GM12878 (cell line): ENCODE data around the gene SPRY1. TPM values are rescaled to one million over a fixed set of nuclear protein-coding genes. Genes with fewer than 3 reads are reported as not detected.

ENCODE experiments used
- ATAC-seq: fragments of 200-7000 bp; cut with Tn5 transposase; 3 replicates; pipeline ENCODE4 v1.9.1; 2020; ENCODE audit warnings: mild to moderate bottlenecking, moderate library complexity
- BruUV-seq: library from RNA; stranded (reverse); fragments of 400-500 nt; replicated peaks from 2 replicates; lab custom pipeline; 2021; lab: Mats Ljungman, UMichigan
- CTCF ChIA-PET: fragments of 300-600 bp; sonication (Branson Sonifier 250); formaldehyde crosslinking; extraction: SDS; loops from one replicate; lab custom pipeline; 2021; ENCODE audit warnings: inconsistent platforms; lab: Yijun Ruan, JAX
- POLR2A ChIA-PET: fragments of 350-600 bp; formaldehyde crosslinking; extraction: SDS; loops from one replicate; lab custom pipeline; 2021; ENCODE audit warnings: inconsistent platforms; lab: Charles Lee
- RAD21 ChIA-PET: fragments of 300-600 bp; sonication (Branson Sonifier 250); formaldehyde crosslinking; loops from one replicate; lab custom pipeline; 2023; ENCODE audit warnings: antibody characterized with exemption; ENCODE audit not compliant: unreplicated experiment; lab: Charles Lee
- SMC1A ChIA-PET: fragments of 300-600 bp; sonication (Branson Sonifier 250); formaldehyde crosslinking; loops from one replicate; lab custom pipeline; 2023; ENCODE audit not compliant: unreplicated experiment, uncharacterized antibody; lab: Charles Lee
- DNase-seq: peaks from one replicate; pipeline ENCODE4 v3.0.0-alpha.2; 2011; ENCODE audit warnings: low read depth, low spot score
- FAIRE-seq: peaks from 3 replicates; lab custom pipeline; 2011; peaks lifted over from hg19 to GRCh38; lab: Jason Lieb, UNC
- H2AFZ ChIP-seq: 2 replicates; pipeline ENCODE4 v1.6.0; 2011; ENCODE audit warnings: low read depth, low read length, control low read depth; ENCODE audit not compliant: control insufficient read depth
- H3K27ac ChIP-seq: 2 replicates; pipeline ENCODE4 v1.5.1; 2011; ENCODE audit warnings: control low read depth; ENCODE audit not compliant: control insufficient read depth, insufficient read depth
- H3K27me3 ChIP-seq, 2 experiments: replicated peaks in 1 of 2; 2 replicates each; pipeline versions ENCODE4 v1.6.0 to v1.6.1; 2011; ENCODE audit warnings: low read length in 1 of 2; ENCODE audit not compliant: control insufficient read depth in 2 of 2, insufficient read depth in 2 of 2
- H3K36me3 ChIP-seq, 2 experiments: 2 replicates each; pipeline ENCODE4 v1.5.1; 2011; ENCODE audit warnings: low read length in 1 of 2; ENCODE audit not compliant: control insufficient read depth in 2 of 2, insufficient read depth in 2 of 2
- H3K4me1 ChIP-seq: 2 replicates; pipeline ENCODE4 v1.6.1; 2011; ENCODE audit warnings: mild to moderate bottlenecking, low read length, moderate library complexity, mixed read lengths; ENCODE audit not compliant: control insufficient read depth, insufficient read depth
- H3K4me2 ChIP-seq: 2 replicates; pipeline ENCODE4 v1.6.0; 2011; ENCODE audit warnings: control low read depth; ENCODE audit not compliant: control insufficient read depth, insufficient read depth
- H3K4me3 ChIP-seq: fragments of 200-600 bp; sonication (generic); 2 replicates; pipeline ENCODE4 v1.5.1; 2016
- H3K79me2 ChIP-seq: 2 replicates; pipeline ENCODE4 v1.6.0; 2011; ENCODE audit warnings: low read length; ENCODE audit not compliant: control insufficient read depth, insufficient read depth
- H3K9ac ChIP-seq: 2 replicates; pipeline ENCODE4 v1.8.0; 2011; ENCODE audit warnings: low read length, control low read depth, mixed read lengths; ENCODE audit not compliant: control insufficient read depth, insufficient read depth
- H3K9me3 ChIP-seq: replicated peaks from 3 replicates; pipeline ENCODE4 v1.5.1; 2011; ENCODE audit warnings: mild to moderate bottlenecking, low read length; ENCODE audit not compliant: control insufficient read depth, insufficient read depth
- H4K20me1 ChIP-seq: 2 replicates; pipeline ENCODE4 v1.6.0; 2011; ENCODE audit not compliant: control insufficient read depth, insufficient read depth
- PAX5 ChIP-seq: IDR thresholded peaks from 2 replicates; pipeline ENCODE4 v1.6.1; 2011; ENCODE audit warnings: low read depth, low read length, borderline replicate concordance
- WGBS: methylation state at CpG from one replicate; pipeline ENCODE4 v1.1.6; 2016; ENCODE audit warnings: low lambda C conversion rate; ENCODE audit not compliant: insufficient replicate concordance, insufficient coverage; ENCODE audit errors: missing lambda C conversion rate; 5-methylcytosine and 5-hydroxymethylcytosine counted together
- in situ Hi-C: fragments of 300-500 bp; cut with MboI; formaldehyde crosslinking; loops from 9 replicates; pipeline ENCODE4 v1.14.3; 2018; ENCODE audit warnings: mixed read lengths
- intact Hi-C: fragments of 100-400 bp; cut with micrococcal nuclease; formaldehyde crosslinking; loops from one replicate; pipeline ENCODE4 v1.14.2; 2022; ENCODE audit not compliant: unreplicated experiment
- polyA plus RNA-seq, 11 experiments: library from polyadenylated mRNA; depleted of rRNA in 4 of 11; unstranded in 6 of 11; stranded (reverse) in 5 of 11; fragments of >200 nt; fragmentation: Nextera tagmentation in 4 of 11; fragmentation: Illumina TruSeq in 1 of 11; extraction: Ambion mirVana in 4 of 11; extraction: Trizol in 1 of 11; gene quantifications; 1 replicate in 1 of 11; 2 replicates in 10 of 11; pipeline versions ENCODE4 v1.2.1 to v1.2.3, GENCODE V29; 2011 to 2016; ENCODE audit warnings: inconsistent platforms in 2 of 11, missing spikeins in 2 of 11, low read depth in 1 of 11
- total RNA-seq, 4 experiments: library from RNA; depleted of rRNA in 3 of 4; stranded (reverse); fragments of >200 nt in 3 of 4; fragmentation: Illumina TruSeq in 1 of 4; extraction: Trizol in 1 of 4; gene quantifications; 2 replicates each; pipeline versions ENCODE4 v1.2.1 to v1.2.3, GENCODE V29; 2013 to 2021
- TF ChIP-seq, protein P1 (sequence below): fragments of 450-650 bp; IDR thresholded peaks from 2 replicates; pipeline ENCODE4 v1.6.1; 2017; ENCODE audit warnings: mild to moderate bottlenecking, moderate library complexity

Gene SPRY1
- total and polyA plus RNA-seq, 10 of the 15 experiments (the other 5 are each of a cell fraction or from before 2014, with no cell fraction given), result 0.05 to 5.7 (median 0.23) TPM; not detected in 2

DNA sequence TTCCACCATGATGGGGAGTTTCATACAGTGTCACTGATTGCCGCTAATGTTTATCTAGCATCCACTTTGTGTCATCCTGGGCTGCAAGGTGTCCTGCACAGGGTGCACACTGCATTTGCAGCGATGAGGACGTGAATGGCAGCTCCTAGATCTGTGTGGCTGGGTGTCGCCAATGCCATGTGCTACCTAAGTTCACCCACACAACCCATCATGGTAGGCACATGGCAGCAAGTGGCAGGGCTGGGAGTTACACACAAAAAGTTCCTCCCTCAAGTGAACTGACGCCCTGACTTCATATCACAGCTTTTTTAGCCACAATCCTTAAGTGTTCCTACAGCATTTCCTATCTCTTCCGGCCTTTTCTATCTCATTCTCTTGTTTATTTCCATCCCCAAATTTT, 45.9 kb upstream of the SPRY1 start (continued):
- TF ChIP-seq, protein P1, sequence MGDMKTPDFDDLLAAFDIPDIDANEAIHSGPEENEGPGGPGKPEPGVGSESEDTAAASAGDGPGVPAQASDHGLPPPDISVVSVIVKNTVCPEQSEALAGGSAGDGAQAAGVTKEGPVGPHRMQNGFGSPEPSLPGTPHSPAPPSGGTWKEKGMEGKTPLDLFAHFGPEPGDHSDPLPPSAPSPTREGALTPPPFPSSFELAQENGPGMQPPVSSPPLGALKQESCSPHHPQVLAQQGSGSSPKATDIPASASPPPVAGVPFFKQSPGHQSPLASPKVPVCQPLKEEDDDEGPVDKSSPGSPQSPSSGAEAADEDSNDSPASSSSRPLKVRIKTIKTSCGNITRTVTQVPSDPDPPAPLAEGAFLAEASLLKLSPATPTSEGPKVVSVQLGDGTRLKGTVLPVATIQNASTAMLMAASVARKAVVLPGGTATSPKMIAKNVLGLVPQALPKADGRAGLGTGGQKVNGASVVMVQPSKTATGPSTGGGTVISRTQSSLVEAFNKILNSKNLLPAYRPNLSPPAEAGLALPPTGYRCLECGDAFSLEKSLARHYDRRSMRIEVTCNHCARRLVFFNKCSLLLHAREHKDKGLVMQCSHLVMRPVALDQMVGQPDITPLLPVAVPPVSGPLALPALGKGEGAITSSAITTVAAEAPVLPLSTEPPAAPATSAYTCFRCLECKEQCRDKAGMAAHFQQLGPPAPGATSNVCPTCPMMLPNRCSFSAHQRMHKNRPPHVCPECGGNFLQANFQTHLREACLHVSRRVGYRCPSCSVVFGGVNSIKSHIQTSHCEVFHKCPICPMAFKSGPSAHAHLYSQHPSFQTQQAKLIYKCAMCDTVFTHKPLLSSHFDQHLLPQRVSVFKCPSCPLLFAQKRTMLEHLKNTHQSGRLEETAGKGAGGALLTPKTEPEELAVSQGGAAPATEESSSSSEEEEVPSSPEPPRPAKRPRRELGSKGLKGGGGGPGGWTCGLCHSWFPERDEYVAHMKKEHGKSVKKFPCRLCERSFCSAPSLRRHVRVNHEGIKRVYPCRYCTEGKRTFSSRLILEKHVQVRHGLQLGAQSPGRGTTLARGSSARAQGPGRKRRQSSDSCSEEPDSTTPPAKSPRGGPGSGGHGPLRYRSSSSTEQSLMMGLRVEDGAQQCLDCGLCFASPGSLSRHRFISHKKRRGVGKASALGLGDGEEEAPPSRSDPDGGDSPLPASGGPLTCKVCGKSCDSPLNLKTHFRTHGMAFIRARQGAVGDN, result no peak

DNA sequence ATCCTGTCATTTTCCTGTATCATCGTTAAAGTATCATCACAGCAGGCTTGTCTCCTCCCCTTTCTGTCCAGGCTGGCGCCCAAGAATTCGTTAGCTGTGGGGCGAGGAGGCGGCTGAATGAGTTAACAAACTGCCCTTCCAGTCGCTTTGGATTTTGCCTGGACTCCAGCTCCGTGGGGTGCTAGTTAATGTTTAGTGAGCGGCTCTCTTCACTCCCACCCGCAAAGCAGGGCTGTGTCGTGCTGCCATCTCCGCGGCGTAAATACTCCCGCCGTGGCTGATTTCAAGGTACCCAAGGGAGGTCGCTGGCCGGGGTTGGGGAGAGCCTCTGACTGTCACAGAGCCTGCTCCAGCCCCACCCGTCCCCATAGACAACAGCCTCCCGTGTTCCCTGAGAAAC, 44.9 kb upstream of the SPRY1 start:
- no peaks in the 10 kb centered on the region for H3K4me1 ChIP-seq
- ChIA-PET RAD21 (no interaction called here), CTCF (interaction anchor here (0.6 kb wide), 1 partner anchor 185 kb away, joined by 3 read pairs; no protein-coding TSS in a partner anchor), POLR2A (no interaction called here), SMC1A (interaction anchor here (1.3 kb wide), 1 partner anchor 10 kb away, joined by 3 read pairs; no protein-coding TSS in a partner anchor)
- no peak overlapping the region for H3K9ac ChIP-seq
- no peak for ATAC-seq
- no peak overlapping the region for H3K4me2 ChIP-seq
- no peak for DNase-seq
- H3K4me3 ChIP-seq, result no peak overlapping the region
- in situ Hi-C loops (no loop called here), intact Hi-C loops (no loop called here)
- no peaks in the 10 kb centered on the region for H3K79me2 ChIP-seq
- no peak for TF ChIP-seq PAX5
- no peaks in the 10 kb centered on the region for H3K9me3 ChIP-seq
- H3K27me3 ChIP-seq, result no peaks in the 10 kb centered on the region; a peak in 1 of 4 replicates
- H3K27ac ChIP-seq, result no peak overlapping the region
- FAIRE-seq, result no peak
- H4K20me1 ChIP-seq, result no peaks in the 10 kb centered on the region
- no peak overlapping the region for H2AFZ ChIP-seq
- H3K36me3 ChIP-seq, result no peaks in the 10 kb centered on the region
- 73% methylated on average over 18 of the region's 19 CpGs for WGBS
- BruUV-seq, result no TSS peak
